GM12878 (cell line): ENCODE results near the gene BCL2. TPM values are rescaled to one million over a fixed set of nuclear protein-coding genes. Genes with fewer than 3 reads are reported as not detected.
A peak's percentile ranks its signal among the peaks of the same experiment; 100 is the strongest.

Source experiments
- ATAC-seq: fragments of 200-7000 bp; cut with Tn5 transposase; 3 replicates; pipeline ENCODE4 v1.9.1; 2020; ENCODE audit warnings: mild to moderate bottlenecking, moderate library complexity
- BruUV-seq: library from RNA; stranded (reverse); fragments of 400-500 nt; replicated peaks from 2 replicates; lab custom pipeline; 2021; lab: Mats Ljungman, UMichigan
- CTCF ChIA-PET: fragments of 300-600 bp; sonication (Branson Sonifier 250); formaldehyde crosslinking; extraction: SDS; loops from one replicate; lab custom pipeline; 2021; ENCODE audit warnings: inconsistent platforms; lab: Yijun Ruan, JAX
- POLR2A ChIA-PET: fragments of 350-600 bp; formaldehyde crosslinking; extraction: SDS; loops from one replicate; lab custom pipeline; 2021; ENCODE audit warnings: inconsistent platforms; lab: Charles Lee
- RAD21 ChIA-PET: fragments of 300-600 bp; sonication (Branson Sonifier 250); formaldehyde crosslinking; loops from one replicate; lab custom pipeline; 2023; ENCODE audit warnings: antibody characterized with exemption; ENCODE audit not compliant: unreplicated experiment; lab: Charles Lee
- SMC1A ChIA-PET: fragments of 300-600 bp; sonication (Branson Sonifier 250); formaldehyde crosslinking; loops from one replicate; lab custom pipeline; 2023; ENCODE audit not compliant: unreplicated experiment, uncharacterized antibody; lab: Charles Lee
- DNase-seq: peaks from one replicate; pipeline ENCODE4 v3.0.0-alpha.2; 2011; ENCODE audit warnings: low read depth, low spot score
- FAIRE-seq: peaks from 3 replicates; lab custom pipeline; 2011; peaks lifted over from hg19 to GRCh38; lab: Jason Lieb, UNC
- H2AFZ ChIP-seq: 2 replicates; pipeline ENCODE4 v1.6.0; 2011; ENCODE audit warnings: low read depth, low read length, control low read depth; ENCODE audit not compliant: control insufficient read depth
- H3K27ac ChIP-seq: 2 replicates; pipeline ENCODE4 v1.5.1; 2011; ENCODE audit warnings: control low read depth; ENCODE audit not compliant: control insufficient read depth, insufficient read depth
- H3K27me3 ChIP-seq, 2 experiments: replicated peaks in 1 of 2; 2 replicates each; pipeline versions ENCODE4 v1.6.0 to v1.6.1; 2011; ENCODE audit warnings: low read length in 1 of 2; ENCODE audit not compliant: control insufficient read depth in 2 of 2, insufficient read depth in 2 of 2
- H3K36me3 ChIP-seq, 2 experiments: 2 replicates each; pipeline ENCODE4 v1.5.1; 2011; ENCODE audit warnings: low read length in 1 of 2; ENCODE audit not compliant: control insufficient read depth in 2 of 2, insufficient read depth in 2 of 2
- H3K4me1 ChIP-seq: 2 replicates; pipeline ENCODE4 v1.6.1; 2011; ENCODE audit warnings: mild to moderate bottlenecking, low read length, moderate library complexity, mixed read lengths; ENCODE audit not compliant: control insufficient read depth, insufficient read depth
- H3K4me2 ChIP-seq: 2 replicates; pipeline ENCODE4 v1.6.0; 2011; ENCODE audit warnings: control low read depth; ENCODE audit not compliant: control insufficient read depth, insufficient read depth
- H3K4me3 ChIP-seq: fragments of 200-600 bp; sonication (generic); 2 replicates; pipeline ENCODE4 v1.5.1; 2016
- H3K79me2 ChIP-seq: 2 replicates; pipeline ENCODE4 v1.6.0; 2011; ENCODE audit warnings: low read length; ENCODE audit not compliant: control insufficient read depth, insufficient read depth
- H3K9ac ChIP-seq: 2 replicates; pipeline ENCODE4 v1.8.0; 2011; ENCODE audit warnings: low read length, control low read depth, mixed read lengths; ENCODE audit not compliant: control insufficient read depth, insufficient read depth
- H3K9me3 ChIP-seq: replicated peaks from 3 replicates; pipeline ENCODE4 v1.5.1; 2011; ENCODE audit warnings: mild to moderate bottlenecking, low read length; ENCODE audit not compliant: control insufficient read depth, insufficient read depth
- H4K20me1 ChIP-seq: 2 replicates; pipeline ENCODE4 v1.6.0; 2011; ENCODE audit not compliant: control insufficient read depth, insufficient read depth
- ASH2L ChIP-seq: fragments of 300-600, 200-600 bp; sonication (generic); IDR thresholded peaks from 2 replicates; pipeline ENCODE4 v1.6.1; 2017; ENCODE audit warnings: low read depth, mild to moderate bottlenecking, borderline replicate concordance
- ATF2 ChIP-seq: IDR thresholded peaks from 2 replicates; pipeline ENCODE4 v1.6.1; 2012; ENCODE audit warnings: low read length, inconsistent platforms
- CHD4 ChIP-seq: fragments of 200-600 bp; sonication (generic); IDR thresholded peaks from 2 replicates; pipeline ENCODE4 v1.6.1; 2016; ENCODE audit warnings: mild to moderate bottlenecking
- CREB1 ChIP-seq: IDR thresholded peaks from 2 replicates; pipeline ENCODE4 v1.6.1; 2012; ENCODE audit warnings: low read depth, mild to moderate bottlenecking, inconsistent platforms
- E2F4 ChIP-seq: IDR thresholded peaks from 2 replicates; pipeline ENCODE4 v1.6.1; 2012; ENCODE audit warnings: low read depth, low read length, improper control_type of control experiment
- FOXM1 ChIP-seq: IDR thresholded peaks from 2 replicates; pipeline ENCODE4 v1.6.1; 2012; ENCODE audit warnings: low read depth, mild to moderate bottlenecking, inconsistent platforms, low read length, moderate library complexity
- JUND ChIP-seq: IDR thresholded peaks from 2 replicates; pipeline ENCODE4 v1.6.1; 2012; ENCODE audit warnings: low read depth, mild to moderate bottlenecking, low read length, improper control_type of control experiment, moderate library complexity
- LARP7 ChIP-seq: fragments of 450-650 bp; IDR thresholded peaks from 2 replicates; pipeline ENCODE4 v1.6.1; 2017; ENCODE audit warnings: mild to moderate bottlenecking
- MXI1 ChIP-seq: fragments of 150-350 bp; IDR thresholded peaks from 2 replicates; pipeline ENCODE4 v1.6.1; 2011; ENCODE audit warnings: low read depth, mild to moderate bottlenecking, inconsistent platforms, low read length, improper control_type of control experiment
- NBN ChIP-seq: fragments of 450-650 bp; IDR thresholded peaks from 2 replicates; pipeline ENCODE4 v1.6.1; 2016
- NR2C1 ChIP-seq: fragments of 450-650 bp; IDR thresholded peaks from 2 replicates; pipeline ENCODE4 v1.6.1; 2017; ENCODE audit warnings: antibody characterized with exemption, mild to moderate bottlenecking, moderate library complexity
- PBX3 ChIP-seq: IDR thresholded peaks from 2 replicates; pipeline ENCODE4 v1.6.1; 2011; ENCODE audit warnings: mild to moderate bottlenecking, low read depth, low read length, moderate library complexity; ENCODE audit not compliant: insufficient replicate concordance
- RAD21 ChIP-seq: IDR thresholded peaks from 2 replicates; pipeline ENCODE4 v1.6.1; 2011; ENCODE audit warnings: mild to moderate bottlenecking, low read depth, low read length, moderate library complexity; ENCODE audit not compliant: insufficient read depth
- RB1 ChIP-seq: fragments of 450-650 bp; formaldehyde crosslinking; IDR thresholded peaks from 2 replicates; pipeline ENCODE4 v1.6.1; 2017; ENCODE audit warnings: mild to moderate bottlenecking, borderline replicate concordance
- RELA ChIP-seq: fragments of 450-650 bp; IDR thresholded peaks from 2 replicates; pipeline ENCODE4 v1.8.0; 2014; ENCODE audit warnings: borderline replicate concordance; ENCODE audit not compliant: partially characterized antibody
- SP1 ChIP-seq: IDR thresholded peaks from one replicate; pipeline ENCODE4 v1.6.1; 2011; ENCODE audit warnings: low read depth, low read length
- ZNF687 ChIP-seq: fragments of 450-650 bp; IDR thresholded peaks from 2 replicates; pipeline ENCODE4 v1.6.1; 2017; ENCODE audit warnings: mild to moderate bottlenecking, moderate library complexity
- WGBS: methylation state at CpG from one replicate; pipeline ENCODE4 v1.1.6; 2016; ENCODE audit warnings: low lambda C conversion rate; ENCODE audit not compliant: insufficient replicate concordance, insufficient coverage; ENCODE audit errors: missing lambda C conversion rate; 5-methylcytosine and 5-hydroxymethylcytosine counted together
- in situ Hi-C: fragments of 300-500 bp; cut with MboI; formaldehyde crosslinking; loops from 9 replicates; pipeline ENCODE4 v1.14.3; 2018; ENCODE audit warnings: mixed read lengths
- intact Hi-C: fragments of 100-400 bp; cut with micrococcal nuclease; formaldehyde crosslinking; loops from one replicate; pipeline ENCODE4 v1.14.2; 2022; ENCODE audit not compliant: unreplicated experiment
- polyA plus RNA-seq, 11 experiments: library from polyadenylated mRNA; depleted of rRNA in 4 of 11; unstranded in 6 of 11; stranded (reverse) in 5 of 11; fragments of >200 nt; fragmentation: Nextera tagmentation in 4 of 11; fragmentation: Illumina TruSeq in 1 of 11; extraction: Ambion mirVana in 4 of 11; extraction: Trizol in 1 of 11; gene quantifications; 1 replicate in 1 of 11; 2 replicates in 10 of 11; pipeline versions ENCODE4 v1.2.1 to v1.2.3, GENCODE V29; 2011 to 2016; ENCODE audit warnings: inconsistent platforms in 2 of 11, missing spikeins in 2 of 11, low read depth in 1 of 11
- total RNA-seq, 4 experiments: library from RNA; depleted of rRNA in 3 of 4; stranded (reverse); fragments of >200 nt in 3 of 4; fragmentation: Illumina TruSeq in 1 of 4; extraction: Trizol in 1 of 4; gene quantifications; 2 replicates each; pipeline versions ENCODE4 v1.2.1 to v1.2.3, GENCODE V29; 2013 to 2021

Gene BCL2
- total and polyA plus RNA-seq, 10 of the 15 experiments (the other 5 are each of a cell fraction or from before 2014, with no cell fraction given), result 4.1 to 47.8 (median 19.3) TPM

- Histone ChIP-seq H2AFZ (no peak overlapping the region), H3K79me2 (peaks cover 66% of the 10 kb centered on the region), H4K20me1 (no peaks in the 10 kb centered on the region), H3K36me3 (peaks cover 0 to 5% of the 10 kb centered on the region in 2 experiments; a peak in 2 of 4 replicates), H3K9ac (peak overlapping the region; percentile 97), H3K27ac (peak overlapping the region; percentile 100), H3K4me3 (peak overlapping the region; percentile 62; the same call in 1 of the 2 replicates), H3K4me1 (peaks cover 59% of the 10 kb centered on the region), H3K27me3 (no peaks in the 10 kb centered on the region), H3K9me3 (no peaks in the 10 kb centered on the region), H3K4me2 (peak overlapping the region; percentile 99)
- in situ Hi-C loops (no loop called here), intact Hi-C loops (loop anchor here (1.0 to 5.0 kb wide), 4 partner anchors 20 to 151 kb away; no protein-coding TSS in a partner anchor)
- WGBS, result 0% methylated on average over 7 of the region's 7 CpGs
- CTCF ChIA-PET, result interaction anchor here (1.0 to 18.1 kb wide), 13 partner anchors 9 to 157 kb away, joined by 3 to 416 read pairs (median 12); partner anchors contain the start of gene BCL2
- peak; percentile 90 for FAIRE-seq
- SMC1A ChIA-PET, result interaction anchor here (0.8 to 6.7 kb wide), 31 partner anchors 8 to 161 kb away, joined by 3 to 100 read pairs (median 7); partner anchors contain the start of gene BCL2
- peak; percentile 60 for ATAC-seq
- POLR2A ChIA-PET, result interaction anchor here (0.6 to 4.7 kb wide), 28 partner anchors 8 to 156 kb away, joined by 3 to 44 read pairs (median 4); partner anchors contain the start of gene BCL2
- no TSS peak for BruUV-seq
- peak; percentile 98 for DNase-seq
- RAD21 ChIA-PET, result interaction anchor here (1.0 to 5.3 kb wide), 23 partner anchors 9 to 162 kb away, joined by 3 to 57 read pairs (median 8); partner anchors contain the start of gene BCL2
- TF ChIP-seq ASH2L (no peak), NR2C1 (no peak), CHD4 (no peak), PBX3 (peak; percentile 71), ATF2 (no peak), FOXM1 (no peak), JUND (peak; percentile 86; the same call in 1 of the 2 replicates), RAD21 (peak; percentile 35), E2F4 (no peak), MXI1 (peak; percentile 86; the same call in 1 of the 2 replicates), LARP7 (no peak), RELA (peak; percentile 93), NBN (0 out of 2 replicates have a peak, but pooled peaks have one; percentile 12), RB1 (no peak), ZNF687 (no peak), CREB1 (no peak), SP1 (peak; percentile 60)
These were observed 157.8 kb downstream of the BCL2 start for GRCh38 chr18:63161761-63162195.
